ENCODE measurements around the gene TM2D3.

TM2D3 gene

GRCh38 chr15:101620671-101621070 lies 31.5 kb downstream of the TM2D3 start:
- no peak for DNase-seq

DNA sequence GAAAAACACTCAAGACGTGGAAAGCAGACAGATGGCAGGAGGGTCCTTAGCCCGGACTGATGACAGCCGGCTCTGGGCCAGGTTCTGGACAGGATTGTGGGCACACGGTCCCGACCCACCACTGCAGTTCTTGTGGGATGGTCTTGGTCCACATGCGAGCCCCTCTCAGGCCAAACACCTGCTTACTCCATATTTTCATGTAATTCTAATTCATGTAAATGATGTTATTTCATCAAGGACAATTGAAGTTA lies 32.6 kb downstream of the TM2D3 start:
- DNase-seq = no peak

- no peak for DNase-seq
Observed at GRCh38 chr15:101618851-101619614, 33.1 kb downstream of the TM2D3 start.

DNA sequence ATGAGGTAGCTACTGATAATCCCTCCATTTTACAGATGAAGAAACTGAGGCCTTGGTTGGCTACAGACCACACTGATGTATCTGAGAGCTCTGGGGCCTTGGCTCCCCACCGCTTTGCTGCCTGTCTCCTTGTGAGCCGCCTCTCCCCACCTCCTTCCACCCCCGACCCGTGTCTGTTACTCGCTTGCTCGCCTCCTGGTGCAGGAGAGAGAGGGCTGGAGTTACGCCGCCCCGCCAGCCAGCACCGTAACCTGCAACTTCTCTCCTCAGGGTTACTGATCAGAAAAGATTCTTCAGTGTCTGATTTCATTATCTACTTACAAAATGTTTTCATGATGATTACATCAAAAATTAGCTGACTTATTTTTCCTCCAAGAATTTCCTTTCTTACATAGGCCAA lies 34.1 kb downstream of the TM2D3 start:
- DNase-seq = no peak

GRCh38 chr15:101617390-101617965 lies 34.7 kb downstream of the TM2D3 start:
- no peak for DNase-seq

GRCh38 chr15:101615986-101616848 lies 36.0 kb downstream of the TM2D3 start:
- no peak for DNase-seq

DNA sequence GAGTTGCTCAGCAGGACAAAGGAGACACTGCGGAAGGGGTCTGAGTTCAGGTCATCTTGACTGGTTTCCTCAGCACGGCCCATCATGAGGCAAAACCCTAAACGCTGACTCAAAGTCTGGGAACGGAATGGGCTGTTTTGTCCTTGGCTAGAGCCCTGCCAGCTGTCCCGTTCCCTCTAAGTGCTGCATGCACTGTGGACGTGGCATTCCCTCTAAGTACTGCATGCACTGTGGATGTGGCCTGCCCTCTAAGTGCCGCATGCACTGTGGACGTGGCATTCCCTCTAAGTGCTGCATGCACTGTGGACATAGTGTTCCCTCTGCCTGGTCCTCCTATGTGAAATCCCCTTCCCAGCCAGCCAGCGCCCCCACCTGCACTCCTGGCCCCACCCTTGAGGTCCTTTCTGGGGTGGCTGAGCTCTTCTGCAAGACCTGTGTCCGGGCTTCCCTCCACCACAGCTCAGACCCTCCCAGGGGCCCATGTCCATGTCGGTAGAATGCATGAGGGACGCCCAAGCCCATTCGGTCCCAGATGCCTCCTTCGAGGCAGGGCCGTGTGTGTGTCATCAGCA lies 36.7 kb downstream of the TM2D3 start:
- DNase-seq = no peak

DNA sequence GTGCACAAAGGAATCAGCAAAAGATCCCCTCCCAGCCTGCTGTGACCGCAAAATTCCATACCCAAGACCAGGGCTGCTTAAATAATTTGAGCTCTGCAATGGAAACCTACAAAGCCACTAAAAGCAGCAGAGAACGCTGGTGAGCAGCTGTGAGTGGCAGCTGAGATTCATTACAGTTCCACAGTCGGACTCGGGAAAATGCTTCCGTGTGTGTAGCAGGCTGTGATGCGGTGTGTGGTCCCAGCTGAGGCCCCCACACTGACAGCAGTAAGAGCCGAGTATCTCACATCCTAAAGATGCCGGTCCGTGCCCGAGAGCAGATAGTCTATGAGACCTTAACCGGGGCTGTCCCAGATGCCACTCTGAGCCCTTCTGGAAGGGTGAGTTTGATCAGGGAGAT lies 37.4 kb downstream of the TM2D3 start:
- DNase-seq = no peak

DNA sequence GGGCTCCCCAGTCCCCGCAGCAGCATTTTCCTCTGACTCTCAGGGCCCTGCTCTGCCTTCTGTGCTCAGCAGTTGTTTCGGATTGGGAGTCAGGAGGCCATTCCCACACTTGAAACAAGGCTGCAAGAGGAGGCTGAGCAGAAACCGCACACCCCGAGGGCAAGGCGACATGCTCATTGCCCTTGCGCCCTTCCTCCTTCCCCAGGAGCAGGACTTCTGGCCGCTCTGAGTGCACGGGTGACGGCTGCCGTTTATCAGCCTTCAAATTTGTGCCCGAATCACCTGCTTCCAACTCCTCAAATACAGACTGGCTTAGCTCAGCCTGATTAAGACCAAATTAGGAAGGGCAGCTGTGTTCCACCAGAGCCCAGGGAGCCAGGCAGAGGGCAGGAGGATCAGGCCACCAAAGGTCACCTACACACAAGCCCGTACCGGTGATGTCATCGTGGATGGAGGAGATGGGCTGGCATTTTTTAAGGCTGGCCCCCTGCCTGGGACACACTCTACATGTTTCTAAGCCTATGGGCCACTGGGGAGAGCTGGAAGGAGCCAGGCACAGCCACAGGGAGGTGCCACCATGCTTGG lies 38.1 kb downstream of the TM2D3 start:
- DNase-seq = no peak

GRCh38 chr15:101613130-101614000 lies 38.8 kb downstream of the TM2D3 start:
- DNase-seq = no peak

DNA sequence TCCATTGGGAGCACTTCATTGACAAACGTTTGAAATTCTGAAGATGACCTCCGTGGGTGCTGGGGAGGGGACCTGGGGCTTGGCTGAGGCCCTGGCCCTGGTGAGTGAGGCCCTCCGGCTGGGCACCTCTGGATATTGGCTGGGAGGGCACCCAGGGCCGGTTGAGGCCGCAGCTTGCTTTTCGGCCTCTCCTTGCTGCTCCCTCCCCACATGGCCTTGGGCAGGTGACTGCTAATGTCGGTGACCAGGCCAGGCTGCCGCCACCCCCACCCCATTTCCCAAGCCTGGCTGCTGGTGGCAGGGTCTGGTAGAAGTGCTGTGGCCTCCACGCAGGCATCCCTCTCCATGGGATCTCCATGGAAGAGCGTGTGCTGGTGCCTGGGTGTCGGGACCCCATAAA lies 39.5 kb downstream of the TM2D3 start:
- no peak for DNase-seq

- no peak for DNase-seq
Observed at GRCh38 chr15:101611580-101612299, 40.4 kb downstream of the TM2D3 start.

GRCh38 chr15:101611007-101611406 lies 41.2 kb downstream of the TM2D3 start:
- no peak for DNase-seq

- DNase-seq = no peak
Observed at GRCh38 chr15:101610611-101611000, 41.6 kb downstream of the TM2D3 start.

- DNase-seq = no peak
Observed at GRCh38 chr15:101609742-101610610, 42.2 kb downstream of the TM2D3 start.

GRCh38 chr15:101608201-101608600 lies 44.0 kb downstream of the TM2D3 start:
- no peak for DNase-seq

DNA sequence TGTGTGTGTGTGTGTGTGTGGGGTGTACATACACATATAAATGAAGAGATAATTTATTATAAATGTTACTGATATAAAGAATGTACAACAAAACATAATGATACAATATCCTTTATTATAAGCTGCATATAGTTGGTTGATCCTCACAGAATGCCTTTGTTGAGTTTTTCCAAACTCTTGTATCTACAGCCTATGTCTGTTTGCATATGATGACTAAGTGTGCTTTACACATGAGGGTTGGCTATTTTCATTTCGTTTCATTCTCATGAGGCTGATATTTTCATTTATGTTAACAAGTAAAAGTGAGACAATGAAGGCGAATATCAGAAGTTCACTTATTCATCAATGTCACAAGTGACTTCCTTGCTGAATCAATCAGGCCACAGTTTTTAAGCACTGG lies 45.1 kb downstream of the TM2D3 start:
- DNase-seq = no peak

GRCh38 chr15:101604124-101604874 lies 47.9 kb downstream of the TM2D3 start:
- DNase-seq = no peak

- DNase-seq = no peak
Observed at GRCh38 chr15:101602801-101603200, 49.4 kb downstream of the TM2D3 start.

DNA sequence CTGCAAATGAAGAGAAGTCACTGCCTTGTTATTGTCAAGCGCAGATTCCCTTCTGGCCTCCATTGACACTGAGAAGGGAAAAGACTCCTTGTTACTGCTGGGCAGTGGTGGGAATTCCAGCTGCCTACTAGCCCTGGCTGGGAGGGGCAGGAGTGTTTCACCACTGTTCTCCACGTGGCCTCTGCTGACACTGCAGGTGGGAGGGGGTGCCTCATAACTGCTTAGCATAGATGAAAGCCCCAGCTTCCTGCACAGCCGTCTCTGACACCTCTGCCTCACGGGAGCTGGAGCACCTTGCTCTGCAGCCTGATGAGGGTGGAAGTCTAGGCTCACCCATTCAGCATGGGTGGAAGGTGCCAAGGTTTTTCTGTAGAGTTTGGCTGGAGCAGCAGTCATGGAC lies 52.1 kb downstream of the TM2D3 start:
- DNase-seq = no peak
